ENCODE data around the gene RNF7. TPM values are rescaled to one million over a fixed set of nuclear protein-coding genes. Genes with fewer than 3 reads are reported as not detected.

RNF7 gene
- total and polyA plus RNA-seq, 9 of the 15 experiments (the other 6 are each of a cell fraction or from before 2014, with no cell fraction given): 38.8 to 133 (median 80.5) TPM

DNA sequence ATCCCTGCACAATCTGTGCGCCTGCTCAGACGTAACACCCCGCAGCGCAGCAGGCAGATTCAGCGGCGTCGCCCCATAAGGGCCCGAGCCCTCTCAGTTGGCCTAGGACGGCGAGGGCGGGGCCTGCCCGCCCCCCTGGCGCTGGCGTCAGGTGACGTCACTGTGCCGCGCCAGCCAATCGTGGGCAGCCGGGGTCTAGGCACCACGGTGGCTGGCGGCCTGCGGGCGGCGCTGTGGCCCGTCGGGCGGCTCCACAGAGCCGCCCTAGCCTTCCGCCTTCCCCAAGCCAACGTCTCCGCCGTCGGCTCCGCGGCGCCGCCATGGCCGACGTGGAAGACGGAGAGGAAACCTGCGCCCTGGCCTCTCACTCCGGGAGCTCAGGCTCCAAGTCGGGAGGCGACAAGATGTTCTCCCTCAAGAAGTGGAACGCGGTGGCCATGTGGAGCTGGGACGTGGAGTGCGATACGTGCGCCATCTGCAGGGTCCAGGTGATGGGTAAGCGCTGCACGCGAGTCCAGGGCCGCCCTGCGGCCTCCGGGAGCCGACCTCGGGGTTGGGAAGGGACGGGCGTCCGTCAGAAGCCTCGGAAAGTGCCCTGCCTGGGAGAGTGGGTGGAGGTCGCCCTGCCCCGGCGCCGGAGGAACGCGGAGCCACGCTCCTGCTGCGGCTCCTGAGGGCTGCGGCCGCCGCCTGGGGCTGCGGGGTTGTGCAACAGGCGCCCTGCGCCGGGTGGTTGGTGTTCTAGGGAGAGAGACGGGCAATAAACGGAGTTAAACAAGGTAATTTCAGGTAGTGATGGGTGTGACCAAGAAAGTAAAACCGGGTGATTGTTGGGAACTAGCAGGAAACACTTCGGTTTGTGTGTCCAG, at the start of gene RNF7 (continued):
- TF ChIP-seq TSHZ1 (CRISPR knock-in tag; IDR thresholded peaks at IDR 0.05): no peak
- TF ChIP-seq ZNF57 (CRISPR knock-in tag; IDR thresholded peaks at IDR 0.05): no peak
- no peak for TF ChIP-seq PATZ1 (CRISPR knock-in tag; IDR thresholded peaks at IDR 0.05; ENCODE audit: borderline replicate concordance)
- no peak for TF ChIP-seq BACH1 (tag; IDR thresholded peaks at IDR 0.05)
- TF ChIP-seq RREB1 (CRISPR knock-in tag; IDR thresholded peaks at IDR 0.05): no peak
- TF ChIP-seq, protein P1, sequence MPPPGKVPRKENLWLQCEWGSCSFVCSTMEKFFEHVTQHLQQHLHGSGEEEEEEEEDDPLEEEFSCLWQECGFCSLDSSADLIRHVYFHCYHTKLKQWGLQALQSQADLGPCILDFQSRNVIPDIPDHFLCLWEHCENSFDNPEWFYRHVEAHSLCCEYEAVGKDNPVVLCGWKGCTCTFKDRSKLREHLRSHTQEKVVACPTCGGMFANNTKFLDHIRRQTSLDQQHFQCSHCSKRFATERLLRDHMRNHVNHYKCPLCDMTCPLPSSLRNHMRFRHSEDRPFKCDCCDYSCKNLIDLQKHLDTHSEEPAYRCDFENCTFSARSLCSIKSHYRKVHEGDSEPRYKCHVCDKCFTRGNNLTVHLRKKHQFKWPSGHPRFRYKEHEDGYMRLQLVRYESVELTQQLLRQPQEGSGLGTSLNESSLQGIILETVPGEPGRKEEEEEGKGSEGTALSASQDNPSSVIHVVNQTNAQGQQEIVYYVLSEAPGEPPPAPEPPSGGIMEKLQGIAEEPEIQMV (tag; conservative IDR thresholded peaks at IDR 0.05; ENCODE audit: low read depth): no peak
- peak; percentile 86 to 95 for TF ChIP-seq RAD21 (CRISPR knock-in tag; conservative IDR thresholded peaks at IDR 0.05 in 1 of 2, IDR thresholded peaks at IDR 0.05 in 1 of 2)
- TF ChIP-seq, protein P2, sequence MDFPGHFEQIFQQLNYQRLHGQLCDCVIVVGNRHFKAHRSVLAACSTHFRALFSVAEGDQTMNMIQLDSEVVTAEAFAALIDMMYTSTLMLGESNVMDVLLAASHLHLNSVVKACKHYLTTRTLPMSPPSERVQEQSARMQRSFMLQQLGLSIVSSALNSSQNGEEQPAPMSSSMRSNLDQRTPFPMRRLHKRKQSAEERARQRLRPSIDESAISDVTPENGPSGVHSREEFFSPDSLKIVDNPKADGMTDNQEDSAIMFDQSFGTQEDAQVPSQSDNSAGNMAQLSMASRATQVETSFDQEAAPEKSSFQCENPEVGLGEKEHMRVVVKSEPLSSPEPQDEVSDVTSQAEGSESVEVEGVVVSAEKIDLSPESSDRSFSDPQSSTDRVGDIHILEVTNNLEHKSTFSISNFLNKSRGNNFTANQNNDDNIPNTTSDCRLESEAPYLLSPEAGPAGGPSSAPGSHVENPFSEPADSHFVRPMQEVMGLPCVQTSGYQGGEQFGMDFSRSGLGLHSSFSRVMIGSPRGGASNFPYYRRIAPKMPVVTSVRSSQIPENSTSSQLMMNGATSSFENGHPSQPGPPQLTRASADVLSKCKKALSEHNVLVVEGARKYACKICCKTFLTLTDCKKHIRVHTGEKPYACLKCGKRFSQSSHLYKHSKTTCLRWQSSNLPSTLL (IDR thresholded peaks at IDR 0.05): no peak
- peak; percentile 89 to 91 for TF ChIP-seq NRF1 (conservative IDR thresholded peaks at IDR 0.05 in 1 of 2, IDR thresholded peaks at IDR 0.05 in 1 of 2)
- no peak for TF ChIP-seq NR2F6 (CRISPR knock-in tag; IDR thresholded peaks at IDR 0.05)

Data from K562 (cell line).